BLaER1 (cell line): Measurements from ENCODE around the gene SOX8.
A peak's percentile ranks its signal among the peaks of the same experiment; 100 is the strongest.
"Not testable (repeated sequence)": the region's sequence is repeated elsewhere in the genome, so short reads cannot be mapped to it uniquely, and the experiment has no call there.

ENCODE experiments used
- H3K27ac ChIP-seq: shearing (Covaris generic); formaldehyde crosslinking; 2 replicates; pipeline ENCODE4 v1.8.1; 2022
- H3K27me3 ChIP-seq: shearing (Covaris generic); formaldehyde crosslinking; 2 replicates; pipeline ENCODE4 v1.8.1; 2022
- H3K36me3 ChIP-seq: shearing (Covaris generic); formaldehyde crosslinking; 2 replicates; pipeline ENCODE4 v1.8.1; 2022
- H3K4me1 ChIP-seq: shearing (Covaris generic); formaldehyde crosslinking; 2 replicates; pipeline ENCODE4 v1.8.1; 2022
- H3K4me2 ChIP-seq: shearing (Covaris generic); formaldehyde crosslinking; 2 replicates; pipeline ENCODE4 v1.8.1; 2022
- H3K4me3 ChIP-seq: shearing (Covaris generic); formaldehyde crosslinking; 2 replicates; pipeline ENCODE4 v1.8.1; 2022
- H3K9ac ChIP-seq: shearing (Covaris generic); formaldehyde crosslinking; 2 replicates; pipeline ENCODE4 v1.8.1; 2022
- H3K9me3 ChIP-seq: shearing (Covaris generic); formaldehyde crosslinking; 2 replicates; pipeline ENCODE4 v1.8.1; 2022
- H4K20me1 ChIP-seq: shearing (Covaris generic); formaldehyde crosslinking; 2 replicates; pipeline ENCODE4 v1.8.1; 2022
- Cebpa-rat ChIP-seq: shearing (Covaris generic); IDR thresholded peaks from 2 replicates; pipeline ENCODE4 v1.8.1; 2022

The SOX8 gene

GRCh38 chr16:939941-940340, 41.6 kb upstream of the SOX8 start:
- peaks cover 4% of the 10 kb centered on the region; the same call in 1 of the 2 replicates for H4K20me1 ChIP-seq
- no peak overlapping the region for H3K4me3 ChIP-seq
- peak overlapping the region; percentile 48 for H3K4me2 ChIP-seq
- no peak overlapping the region for H3K27ac ChIP-seq
- no peak for TF ChIP-seq Cebpa-rat
- H3K4me1 ChIP-seq = peaks cover 26% of the 10 kb centered on the region
- peaks cover 62% of the 10 kb centered on the region for H3K36me3 ChIP-seq
- peaks cover 51% of the 10 kb centered on the region for H3K9me3 ChIP-seq
- no peaks in the 10 kb centered on the region for H3K27me3 ChIP-seq
- H3K9ac ChIP-seq = no peak overlapping the region

GRCh38 chr16:942436-943060, 39.0 kb upstream of the SOX8 start:
- H3K27me3 ChIP-seq = no peaks in the 10 kb centered on the region
- H3K36me3 ChIP-seq = peaks cover 88% of the 10 kb centered on the region
- peaks cover 25% of the 10 kb centered on the region for H3K4me1 ChIP-seq
- H4K20me1 ChIP-seq = peaks cover 20% of the 10 kb centered on the region; the same call in 1 of the 2 replicates
- no peak for TF ChIP-seq Cebpa-rat
- no peak overlapping the region for H3K4me2 ChIP-seq
- peaks cover 51% of the 10 kb centered on the region for H3K9me3 ChIP-seq
- no peak overlapping the region for H3K4me3 ChIP-seq
- H3K27ac ChIP-seq = no peak overlapping the region
- H3K9ac ChIP-seq = no peak overlapping the region

- Histone ChIP-seq H3K4me3 (no peak overlapping the region), H3K9ac (no peak overlapping the region), H3K4me2 (no peak overlapping the region), H3K36me3 (peaks cover 88% of the 10 kb centered on the region), H3K27ac (no peak overlapping the region), H3K27me3 (no peaks in the 10 kb centered on the region), H3K4me1 (peaks cover 16% of the 10 kb centered on the region), H3K9me3 (peaks cover 51% of the 10 kb centered on the region), H4K20me1 (peaks cover 27% of the 10 kb centered on the region; the same call in 1 of the 2 replicates)
- no peak for TF ChIP-seq Cebpa-rat
Measured at GRCh38 chr16:943971-944370, 37.6 kb upstream of the SOX8 start.

GRCh38 chr16:945271-946047, 36.1 kb upstream of the SOX8 start:
- no peak for TF ChIP-seq Cebpa-rat
- Histone ChIP-seq H3K4me2 (no peak overlapping the region), H3K9ac (no peak overlapping the region), H3K27me3 (no peaks in the 10 kb centered on the region), H3K36me3 (peaks cover 74% of the 10 kb centered on the region), H3K27ac (no peak overlapping the region), H3K4me3 (no peak overlapping the region), H3K4me1 (peaks cover 6% of the 10 kb centered on the region), H4K20me1 (peaks cover 29% of the 10 kb centered on the region; the same call in 1 of the 2 replicates), H3K9me3 (peaks cover 44% of the 10 kb centered on the region)

- no peak for TF ChIP-seq Cebpa-rat
- no peaks in the 10 kb centered on the region for H3K27me3 ChIP-seq
- H3K4me3 ChIP-seq = no peak overlapping the region
- peaks cover 74% of the 10 kb centered on the region for H3K36me3 ChIP-seq
- peaks cover 35% of the 10 kb centered on the region; the same call in 1 of the 2 replicates for H4K20me1 ChIP-seq
- no peak overlapping the region for H3K9ac ChIP-seq
- H3K9me3 ChIP-seq = peaks cover 38% of the 10 kb centered on the region
- peaks cover under 1% of the 10 kb centered on the region for H3K4me1 ChIP-seq
- H3K4me2 ChIP-seq = no peak overlapping the region
- H3K27ac ChIP-seq = no peak overlapping the region
Measured at GRCh38 chr16:946048-946395, 35.5 kb upstream of the SOX8 start.

GRCh38 chr16:947255-947921, 34.2 kb upstream of the SOX8 start:
- no peak overlapping the region for H3K27ac ChIP-seq
- H3K4me2 ChIP-seq = no peak overlapping the region
- peaks cover 25% of the 10 kb centered on the region for H3K9me3 ChIP-seq
- no peak overlapping the region for H3K4me3 ChIP-seq
- peaks cover 49% of the 10 kb centered on the region; the same call in 1 of the 2 replicates for H4K20me1 ChIP-seq
- no peak overlapping the region for H3K9ac ChIP-seq
- H3K36me3 ChIP-seq = peaks cover 74% of the 10 kb centered on the region
- peaks cover 13% of the 10 kb centered on the region for H3K4me1 ChIP-seq
- no peak for TF ChIP-seq Cebpa-rat
- no peaks in the 10 kb centered on the region for H3K27me3 ChIP-seq

GRCh38 chr16:947922-948303, 33.7 kb upstream of the SOX8 start:
- not testable (repeated sequence) for H3K27ac ChIP-seq, H3K4me3 ChIP-seq, H3K27me3 ChIP-seq, H3K4me2 ChIP-seq, H3K9ac ChIP-seq
- peaks cover 50% of the 10 kb centered on the region; the same call in 1 of the 2 replicates for H4K20me1 ChIP-seq
- peaks cover 19% of the 10 kb centered on the region for H3K9me3 ChIP-seq
- H3K36me3 ChIP-seq = peaks cover 70% of the 10 kb centered on the region
- peaks cover 13% of the 10 kb centered on the region for H3K4me1 ChIP-seq

- peaks cover 13% of the 10 kb centered on the region for H3K4me1 ChIP-seq
- not testable (repeated sequence) for H3K27me3 ChIP-seq, H3K4me2 ChIP-seq, H3K9ac ChIP-seq, H3K4me3 ChIP-seq, H3K27ac ChIP-seq
- peaks cover 50% of the 10 kb centered on the region; the same call in 1 of the 2 replicates for H4K20me1 ChIP-seq
- peaks cover 65% of the 10 kb centered on the region for H3K36me3 ChIP-seq
- H3K9me3 ChIP-seq = peaks cover 11% of the 10 kb centered on the region
Measured at GRCh38 chr16:948767-949166, 32.8 kb upstream of the SOX8 start.

GRCh38 chr16:950733-951573, 30.6 kb upstream of the SOX8 start:
- Histone ChIP-seq H3K4me2 (peak overlapping the region; percentile 59), H3K36me3 (peaks cover 59% of the 10 kb centered on the region), H4K20me1 (peaks cover 70% of the 10 kb centered on the region; the same call in 1 of the 2 replicates), H3K4me1 (peaks cover 13% of the 10 kb centered on the region), H3K27ac (0 out of 2 replicates have a peak overlapping the region, but pooled peaks have one; percentile 38)
- H3K27me3 ChIP-seq, H3K9me3 ChIP-seq, H3K4me3 ChIP-seq, H3K9ac ChIP-seq: not testable (repeated sequence)
